Ovary (tissue), 3 donors: ENCODE results near the gene CHML.

Experiments
- POLR2A ChIP-seq: fragments of 450-650 bp; IDR thresholded peaks from one replicate; pipeline ENCODE4 v1.6.1; 2017; ENCODE audit warnings: antibody characterized with exemption, mild to moderate bottlenecking, moderate library complexity
- TF ChIP-seq, protein P1 (sequence below), 3 donors: fragments of 450-650 bp in 2 of 3; fragments of 200-600 bp in 1 of 3; IDR thresholded peaks; one replicate each; pipeline versions ENCODE4 v1.5.1 to v1.8.0; 2016 to 2022; ENCODE audit warnings: antibody characterized with exemption in 3 of 3, mild to moderate bottlenecking in 1 of 3
- donor health status: DM: no; HTN: no; CAD: no.

- TF ChIP-seq, protein P1, sequence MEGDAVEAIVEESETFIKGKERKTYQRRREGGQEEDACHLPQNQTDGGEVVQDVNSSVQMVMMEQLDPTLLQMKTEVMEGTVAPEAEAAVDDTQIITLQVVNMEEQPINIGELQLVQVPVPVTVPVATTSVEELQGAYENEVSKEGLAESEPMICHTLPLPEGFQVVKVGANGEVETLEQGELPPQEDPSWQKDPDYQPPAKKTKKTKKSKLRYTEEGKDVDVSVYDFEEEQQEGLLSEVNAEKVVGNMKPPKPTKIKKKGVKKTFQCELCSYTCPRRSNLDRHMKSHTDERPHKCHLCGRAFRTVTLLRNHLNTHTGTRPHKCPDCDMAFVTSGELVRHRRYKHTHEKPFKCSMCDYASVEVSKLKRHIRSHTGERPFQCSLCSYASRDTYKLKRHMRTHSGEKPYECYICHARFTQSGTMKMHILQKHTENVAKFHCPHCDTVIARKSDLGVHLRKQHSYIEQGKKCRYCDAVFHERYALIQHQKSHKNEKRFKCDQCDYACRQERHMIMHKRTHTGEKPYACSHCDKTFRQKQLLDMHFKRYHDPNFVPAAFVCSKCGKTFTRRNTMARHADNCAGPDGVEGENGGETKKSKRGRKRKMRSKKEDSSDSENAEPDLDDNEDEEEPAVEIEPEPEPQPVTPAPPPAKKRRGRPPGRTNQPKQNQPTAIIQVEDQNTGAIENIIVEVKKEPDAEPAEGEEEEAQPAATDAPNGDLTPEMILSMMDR (IDR thresholded peaks at IDR 0.05): no peak
- TF ChIP-seq POLR2A: no peak
These were observed 20.3 kb upstream of the CHML start for GRCh38 chr1:241660424-241660972.
